Hair follicular keratinocyte (primary cell): Measurements from ENCODE around the gene CDC26. TPM values are rescaled to one million over a fixed set of nuclear protein-coding genes. Genes with fewer than 3 reads are reported as not detected.

Experiments used
- total RNA-seq: library from RNA; depleted of rRNA; stranded (reverse); fragments of >200 nt; gene quantifications from 2 replicates; pipeline ENCODE4 v1.2.3, GENCODE V29; 2015

The CDC26 gene
- total RNA-seq = 20.8 and 49.2 TPM in 2 replicates

GRCh38 chr9:113275157-113276131 lies at the start of gene CDC26, which contains the start of gene PRPF4:
Gene CDC26, minus strand, starts transcription at chr9:113275572. Its CDS starts 3,065 bp downstream, at chr9:113272507.
Gene PRPF4, plus strand, starts transcription at chr9:113275658. Its CDS starts 86 bp downstream, at chr9:113275744.

GRCh38 chr9:113302792-113303418 lies 27.5 kb upstream of the CDC26 start, which contains the start of gene RNF183:
Gene RNF183, minus strand, starts transcription at chr9:113303376. Its CDS starts 5,192 bp downstream, at chr9:113298184.

GRCh38 chr9:113221003-113221799 lies 54.2 kb downstream of the CDC26 start, which contains the start of the genes FKBP15 and SLC31A1:
Gene FKBP15, minus strand, starts transcription at chr9:113221277. Its CDS starts 34 bp downstream, at chr9:113221243.
Gene SLC31A1, plus strand, starts transcription at chr9:113221544. Its CDS starts 34,605 bp downstream, at chr9:113256149.

Other genes starting within 250 kb of the CDC26 start
- gene ZFP37, start 218.8 kb downstream of the CDC26 start, total RNA-seq = 0.80 and 2.3 TPM in 2 replicates
- 49.6 and 74.3 TPM in 2 replicates for gene SLC31A2, start 124.6 kb downstream of the CDC26 start, total RNA-seq
- gene FKBP15, start 54.3 kb downstream of the CDC26 start, total RNA-seq = 11.0 and 12.0 TPM in 2 replicates
- gene SLC31A1, start 54.0 kb downstream of the CDC26 start, total RNA-seq = 16.1 and 20.4 TPM in 2 replicates
- 26.9 and 38.5 TPM in 2 replicates for gene PRPF4, start 86 bp upstream of the CDC26 start, total RNA-seq
- not detected in 2 replicates for gene RNF183, start 27.8 kb upstream of the CDC26 start, total RNA-seq
- gene WDR31, start 64.7 kb upstream of the CDC26 start, total RNA-seq = 0.27 and 0.86 TPM in 2 replicates
- gene BSPRY, start 74.0 kb upstream of the CDC26 start, total RNA-seq = not detected in 2 replicates
- gene HDHD3, start 101.4 kb upstream of the CDC26 start, total RNA-seq = 15.6 and 21.6 TPM in 2 replicates
- 3.0 and 4.6 TPM in 2 replicates for gene ALAD, start 125.7 kb upstream of the CDC26 start, total RNA-seq
- gene POLE3, start 135.1 kb upstream of the CDC26 start, total RNA-seq = 41.5 and 70.5 TPM in 2 replicates
- gene C9orf43, start 135.2 kb upstream of the CDC26 start, total RNA-seq = 0.08 and 0.87 TPM in 2 replicates
- gene RGS3, start 188.2 kb upstream of the CDC26 start, total RNA-seq = 36.2 and 42.6 TPM in 2 replicates